Inflammatory macrophage (primary cell): ENCODE measurements around the gene PRPF38B.
"Not testable (repeated sequence)": the region's sequence is repeated elsewhere in the genome, so short reads cannot be mapped to it uniquely, and the experiment has no call there.

Source experiments
- DNase-seq, 2 donors: peaks; one replicate each; pipeline ENCODE4 v3.0.0-alpha.2; 2020 to 2022

Gene PRPF38B

GRCh38 chr1:108679586-108680213, 12.4 kb upstream of the PRPF38B start:
- DNase-seq: peak; percentile 11 to 22

GRCh38 chr1:108681701-108682100, 10.4 kb upstream of the PRPF38B start:
- DNase-seq: not testable (repeated sequence)

GRCh38 chr1:108685529-108685928, 6.6 kb upstream of the PRPF38B start:
- DNase-seq: no peak

- DNase-seq: no peak
These were observed 5.3 kb upstream of the PRPF38B start for GRCh38 chr1:108686614-108687313.

GRCh38 chr1:108691128-108691941, 775 bp upstream of the PRPF38B start:
- no peak for DNase-seq

GRCh38 chr1:108692724-108693655, 880 bp downstream of the PRPF38B start:
- peak; percentile 58 to 73 for DNase-seq

GRCh38 chr1:108695535-108695934, 3.4 kb downstream of the PRPF38B start:
- peak; percentile 8 to 36 for DNase-seq

- peak; percentile 63 to 74 for DNase-seq
These were observed 7.5 kb downstream of the PRPF38B start for GRCh38 chr1:108699375-108700332.

- DNase-seq: no peak
These were observed 9.2 kb downstream of the PRPF38B start for GRCh38 chr1:108701176-108701849.

GRCh38 chr1:108702109-108702508, 10.0 kb downstream of the PRPF38B start:
- DNase-seq: not testable (repeated sequence)

GRCh38 chr1:108703939-108704338, 11.8 kb downstream of the PRPF38B start:
- DNase-seq: peak in 1 of 2 donors; percentile 10

- DNase-seq: no peak
These were observed 12.4 kb downstream of the PRPF38B start for GRCh38 chr1:108704496-108704895.

GRCh38 chr1:108706643-108707042, 14.5 kb downstream of the PRPF38B start:
- DNase-seq: no peak

GRCh38 chr1:108708691-108709660, 16.9 kb downstream of the PRPF38B start:
- DNase-seq: peak; percentile 36 to 40

- DNase-seq: no peak
These were observed 20.6 kb downstream of the PRPF38B start, which contains the start of gene FNDC7 for GRCh38 chr1:108712606-108713150. Gene FNDC7 (plus strand): TSS chr1:108712908. CDS start chr1:108712934, 26 bp downstream.

GRCh38 chr1:108715932-108716331, 23.8 kb downstream of the PRPF38B start:
- no peak for DNase-seq

- no peak for DNase-seq
These were observed 24.5 kb downstream of the PRPF38B start for GRCh38 chr1:108716437-108717230.

GRCh38 chr1:108717774-108718316, 25.7 kb downstream of the PRPF38B start:
- DNase-seq: no peak
